Uterus (tissue), 2 donors: Measurements from ENCODE around the gene FGF14.

Experiments
- POLR2A ChIP-seq, 2 donors: fragments of 450-650 bp; IDR thresholded peaks; one replicate each; pipeline ENCODE4 v1.6.1; 2016; ENCODE audit warnings: antibody characterized with exemption in 2 of 2, mild to moderate bottlenecking in 1 of 2, moderate library complexity in 1 of 2
- TF ChIP-seq, protein P1 (sequence below), 4 experiments: fragments of 200-600 bp in 2 of 4; fragments of 450-650 bp in 2 of 4; sonication (generic) in 2 of 4; IDR thresholded peaks; one replicate each; pipeline ENCODE4 v1.5.1; 2016 to 2019; ENCODE audit warnings: antibody characterized with exemption in 4 of 4, mild to moderate bottlenecking in 2 of 4, moderate library complexity in 1 of 4

DNA sequence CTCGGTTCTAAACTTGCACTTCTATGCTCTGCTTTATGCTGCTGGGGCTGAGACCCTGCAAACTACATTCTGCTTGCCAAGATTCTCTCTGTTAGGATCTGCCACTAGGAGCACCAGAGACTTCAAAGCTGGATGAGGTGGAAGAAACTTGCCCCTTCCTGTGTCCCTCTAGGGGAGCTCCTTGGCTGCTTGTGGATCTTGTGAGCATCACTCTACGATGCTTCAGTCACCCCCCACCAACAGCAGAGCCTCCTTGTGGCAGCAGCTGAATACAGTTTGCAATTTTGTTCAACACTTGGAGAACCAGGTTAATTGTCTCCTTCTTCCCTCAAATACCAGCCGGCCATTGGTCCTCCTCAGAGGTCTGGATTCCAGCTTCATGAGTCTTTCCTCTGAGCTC, 310.6 kb downstream of the FGF14 start:
- TF ChIP-seq, protein P1, sequence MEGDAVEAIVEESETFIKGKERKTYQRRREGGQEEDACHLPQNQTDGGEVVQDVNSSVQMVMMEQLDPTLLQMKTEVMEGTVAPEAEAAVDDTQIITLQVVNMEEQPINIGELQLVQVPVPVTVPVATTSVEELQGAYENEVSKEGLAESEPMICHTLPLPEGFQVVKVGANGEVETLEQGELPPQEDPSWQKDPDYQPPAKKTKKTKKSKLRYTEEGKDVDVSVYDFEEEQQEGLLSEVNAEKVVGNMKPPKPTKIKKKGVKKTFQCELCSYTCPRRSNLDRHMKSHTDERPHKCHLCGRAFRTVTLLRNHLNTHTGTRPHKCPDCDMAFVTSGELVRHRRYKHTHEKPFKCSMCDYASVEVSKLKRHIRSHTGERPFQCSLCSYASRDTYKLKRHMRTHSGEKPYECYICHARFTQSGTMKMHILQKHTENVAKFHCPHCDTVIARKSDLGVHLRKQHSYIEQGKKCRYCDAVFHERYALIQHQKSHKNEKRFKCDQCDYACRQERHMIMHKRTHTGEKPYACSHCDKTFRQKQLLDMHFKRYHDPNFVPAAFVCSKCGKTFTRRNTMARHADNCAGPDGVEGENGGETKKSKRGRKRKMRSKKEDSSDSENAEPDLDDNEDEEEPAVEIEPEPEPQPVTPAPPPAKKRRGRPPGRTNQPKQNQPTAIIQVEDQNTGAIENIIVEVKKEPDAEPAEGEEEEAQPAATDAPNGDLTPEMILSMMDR (IDR thresholded peaks at IDR 0.05), result no peak
- no peak for TF ChIP-seq POLR2A (IDR thresholded peaks at IDR 0.05)
